GM12874 (cell line): ENCODE measurements around the gene CEP95.

Experiments
- CTCF ChIP-seq: IDR thresholded peaks from 2 replicates; pipeline ENCODE4 v1.5.1; 2011; ENCODE audit warnings: low read depth, mild to moderate bottlenecking, control low read depth, low read length, moderate library complexity; ENCODE audit not compliant: insufficient read depth

Gene CEP95

DNA sequence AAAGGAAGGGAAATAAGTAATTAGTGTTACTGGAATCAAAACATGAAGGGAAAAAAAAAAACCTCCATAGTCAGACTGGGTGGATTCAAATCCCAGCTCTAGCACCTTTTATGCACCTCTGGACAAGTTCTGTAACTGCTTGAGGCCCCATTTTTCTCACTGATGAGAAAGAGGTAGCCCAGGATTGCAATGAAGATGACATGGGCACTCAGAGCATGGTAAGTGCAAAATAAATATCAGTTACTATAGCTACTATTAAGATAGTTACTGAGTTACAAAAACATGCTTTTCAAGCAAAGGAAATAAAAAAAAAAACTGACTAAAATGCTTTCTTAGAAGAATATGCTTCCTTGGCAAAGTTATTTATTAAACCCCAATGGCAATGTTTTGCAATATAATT is 58.8 kb downstream of the CEP95 start:
- no peak for TF ChIP-seq CTCF

GRCh38 chr17:64571746-64572145 is 65.0 kb downstream of the CEP95 start:
- TF ChIP-seq CTCF, result no peak

DNA sequence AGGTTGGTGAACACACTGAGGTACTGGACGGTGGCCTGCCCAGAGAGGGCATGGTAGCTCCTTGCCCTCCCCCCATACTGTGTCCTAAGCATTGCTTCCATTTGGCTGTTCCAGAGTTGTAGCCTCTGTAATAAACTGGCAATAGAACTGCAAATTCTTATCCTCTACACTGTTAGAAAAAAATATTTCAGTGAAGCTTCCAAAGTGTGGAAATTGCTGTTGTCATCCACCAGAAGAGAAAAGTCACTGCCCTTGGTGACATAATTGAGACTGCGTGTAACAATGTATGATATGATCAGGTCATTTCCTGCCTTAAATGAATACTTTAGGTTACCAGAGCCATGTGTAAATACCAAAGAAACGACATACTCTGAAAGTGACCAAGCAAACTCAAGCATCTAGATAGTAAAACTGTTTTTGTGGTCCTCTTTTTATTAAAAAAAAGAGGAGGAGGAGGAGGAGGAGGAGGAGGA is 65.9 kb downstream of the CEP95 start:
- TF ChIP-seq CTCF, result no peak

- no peak for TF ChIP-seq CTCF
Observed at GRCh38 chr17:64573214-64573613, 66.4 kb downstream of the CEP95 start.

- no peak for TF ChIP-seq CTCF
Observed at GRCh38 chr17:64574646-64575045, 67.9 kb downstream of the CEP95 start.

- TF ChIP-seq CTCF, result no peak
Observed at GRCh38 chr17:64575431-64575830, 68.7 kb downstream of the CEP95 start.

GRCh38 chr17:64579917-64580316 is 73.1 kb downstream of the CEP95 start:
- TF ChIP-seq CTCF, result no peak
